ENCODE measurements around the gene C4BPA.

- no peak for TF ChIP-seq CTCF (IDR thresholded peaks at IDR 0.05; ENCODE audit: low read length)
- no peak for TF ChIP-seq EZH2phosphoT487 (IDR thresholded peaks at IDR 0.05; ENCODE audit: low read length)
- TF ChIP-seq EZH2 (optimal IDR thresholded peaks at IDR 0.05; ENCODE audit: low read depth, low read length), result no peak
Observed at GRCh38 chr1:207056673-207057072, 47.4 kb upstream of the C4BPA start.
